ENCODE measurements around the gene KRTAP10-2.

KRTAP10-2 gene

GRCh38 chr21:44539046-44539445 lies 12.3 kb downstream of the KRTAP10-2 start:
- WGBS, 2 experiments = 79 to 81% methylated on average over 14 of the region's 14 CpGs
- Histone ChIP-seq H3K36me3 (ENCODE audit: control insufficient read depth, insufficient read depth, low read length) (no peaks in the 10 kb centered on the region), H3K4me3 (ENCODE audit: insufficient read depth, low read depth, low read length) (no peak overlapping the region), H3K27me3 (ENCODE audit: control insufficient read depth, insufficient read depth, low read length, poor library complexity, severe bottlenecking) (no peaks in the 10 kb centered on the region), H3K4me1 (ENCODE audit: control insufficient read depth, insufficient read depth, low read length) (no peaks in the 10 kb centered on the region), H3K9me3 (ENCODE audit: control insufficient read depth, low read length) (no peaks in the 10 kb centered on the region), H3K27ac (ENCODE audit: insufficient read depth, low read depth, low read length, poor library complexity, severe bottlenecking) (no peak overlapping the region)

- H3K4me1 ChIP-seq (ENCODE audit: control insufficient read depth, insufficient read depth, low read length) = no peaks in the 10 kb centered on the region
- H3K9me3 ChIP-seq (ENCODE audit: control insufficient read depth, low read length) = no peaks in the 10 kb centered on the region
- no peaks in the 10 kb centered on the region for H3K36me3 ChIP-seq (ENCODE audit: control insufficient read depth, insufficient read depth, low read length)
- 92 to 95% methylated on average over 33 of the region's 33 CpGs for WGBS, 2 experiments
- H3K27me3 ChIP-seq (ENCODE audit: control insufficient read depth, insufficient read depth, low read length, poor library complexity, severe bottlenecking) = no peaks in the 10 kb centered on the region
- H3K27ac ChIP-seq (ENCODE audit: insufficient read depth, low read depth, low read length, poor library complexity, severe bottlenecking) = no peak overlapping the region
- no peak overlapping the region for H3K4me3 ChIP-seq (ENCODE audit: insufficient read depth, low read depth, low read length)
Measured at GRCh38 chr21:44537930-44538911, 13.1 kb downstream of the KRTAP10-2 start.

- Histone ChIP-seq H3K9me3 (ENCODE audit: control insufficient read depth, low read length) (no peaks in the 10 kb centered on the region), H3K27ac (ENCODE audit: insufficient read depth, low read depth, low read length, poor library complexity, severe bottlenecking) (no peak overlapping the region), H3K36me3 (ENCODE audit: control insufficient read depth, insufficient read depth, low read length) (no peaks in the 10 kb centered on the region), H3K4me1 (ENCODE audit: control insufficient read depth, insufficient read depth, low read length) (no peaks in the 10 kb centered on the region), H3K4me3 (ENCODE audit: insufficient read depth, low read depth, low read length) (no peak overlapping the region), H3K27me3 (ENCODE audit: control insufficient read depth, insufficient read depth, low read length, poor library complexity, severe bottlenecking) (no peaks in the 10 kb centered on the region)
- 77% methylated on average over 7 of the region's 7 CpGs for WGBS, 2 experiments
Measured at GRCh38 chr21:44535963-44536362, 15.3 kb downstream of the KRTAP10-2 start.

- H3K4me1 ChIP-seq (ENCODE audit: control insufficient read depth, insufficient read depth, low read length) = no peaks in the 10 kb centered on the region
- WGBS, 2 experiments = 93 to 95% methylated on average over 6 of the region's 6 CpGs
- no peaks in the 10 kb centered on the region for H3K9me3 ChIP-seq (ENCODE audit: control insufficient read depth, low read length)
- H3K27me3 ChIP-seq (ENCODE audit: control insufficient read depth, insufficient read depth, low read length, poor library complexity, severe bottlenecking) = no peaks in the 10 kb centered on the region
- H3K4me3 ChIP-seq (ENCODE audit: insufficient read depth, low read depth, low read length) = no peak overlapping the region
- no peaks in the 10 kb centered on the region for H3K36me3 ChIP-seq (ENCODE audit: control insufficient read depth, insufficient read depth, low read length)
- H3K27ac ChIP-seq (ENCODE audit: insufficient read depth, low read depth, low read length, poor library complexity, severe bottlenecking) = no peak overlapping the region
Measured at GRCh38 chr21:44534688-44535087, 16.6 kb downstream of the KRTAP10-2 start.

GRCh38 chr21:44533891-44534627 lies 17.2 kb downstream of the KRTAP10-2 start:
- H3K4me1 ChIP-seq (ENCODE audit: control insufficient read depth, insufficient read depth, low read length) = no peaks in the 10 kb centered on the region
- no peak overlapping the region for H3K27ac ChIP-seq (ENCODE audit: insufficient read depth, low read depth, low read length, poor library complexity, severe bottlenecking)
- no peaks in the 10 kb centered on the region for H3K9me3 ChIP-seq (ENCODE audit: control insufficient read depth, low read length)
- H3K4me3 ChIP-seq (ENCODE audit: insufficient read depth, low read depth, low read length) = no peak overlapping the region
- no peaks in the 10 kb centered on the region for H3K36me3 ChIP-seq (ENCODE audit: control insufficient read depth, insufficient read depth, low read length)
- 95% methylated on average over 18 to 21 of the region's 21 CpGs for WGBS, 2 experiments
- H3K27me3 ChIP-seq (ENCODE audit: control insufficient read depth, insufficient read depth, low read length, poor library complexity, severe bottlenecking) = no peaks in the 10 kb centered on the region

- H3K9me3 ChIP-seq (ENCODE audit: control insufficient read depth, low read length) = no peaks in the 10 kb centered on the region
- H3K4me3 ChIP-seq (ENCODE audit: insufficient read depth, low read depth, low read length) = no peak overlapping the region
- H3K4me1 ChIP-seq (ENCODE audit: control insufficient read depth, insufficient read depth, low read length) = no peaks in the 10 kb centered on the region
- WGBS, 2 experiments = 93 to 94% methylated on average over 37 of the region's 37 CpGs
- H3K27ac ChIP-seq (ENCODE audit: insufficient read depth, low read depth, low read length, poor library complexity, severe bottlenecking) = no peak overlapping the region
- no peaks in the 10 kb centered on the region for H3K36me3 ChIP-seq (ENCODE audit: control insufficient read depth, insufficient read depth, low read length)
- no peaks in the 10 kb centered on the region for H3K27me3 ChIP-seq (ENCODE audit: control insufficient read depth, insufficient read depth, low read length, poor library complexity, severe bottlenecking)
Measured at GRCh38 chr21:44533121-44533890, 18.0 kb downstream of the KRTAP10-2 start.

- H3K27ac ChIP-seq (ENCODE audit: insufficient read depth, low read depth, low read length, poor library complexity, severe bottlenecking) = no peak overlapping the region
- H3K4me3 ChIP-seq (ENCODE audit: insufficient read depth, low read depth, low read length) = no peak overlapping the region
- no peaks in the 10 kb centered on the region for H3K36me3 ChIP-seq (ENCODE audit: control insufficient read depth, insufficient read depth, low read length)
- WGBS, 2 experiments = 89% methylated on average over 16 of the region's 16 CpGs
- H3K4me1 ChIP-seq (ENCODE audit: control insufficient read depth, insufficient read depth, low read length) = no peaks in the 10 kb centered on the region
- H3K27me3 ChIP-seq (ENCODE audit: control insufficient read depth, insufficient read depth, low read length, poor library complexity, severe bottlenecking) = no peaks in the 10 kb centered on the region
- H3K9me3 ChIP-seq (ENCODE audit: control insufficient read depth, low read length) = no peaks in the 10 kb centered on the region
Measured at GRCh38 chr21:44532712-44533111, 18.6 kb downstream of the KRTAP10-2 start.

GRCh38 chr21:44531606-44532564 lies 19.4 kb downstream of the KRTAP10-2 start:
- H3K4me3 ChIP-seq (ENCODE audit: insufficient read depth, low read depth, low read length) = no peak overlapping the region
- no peak overlapping the region for H3K27ac ChIP-seq (ENCODE audit: insufficient read depth, low read depth, low read length, poor library complexity, severe bottlenecking)
- H3K27me3 ChIP-seq (ENCODE audit: control insufficient read depth, insufficient read depth, low read length, poor library complexity, severe bottlenecking) = no peaks in the 10 kb centered on the region
- H3K36me3 ChIP-seq (ENCODE audit: control insufficient read depth, insufficient read depth, low read length) = no peaks in the 10 kb centered on the region
- H3K4me1 ChIP-seq (ENCODE audit: control insufficient read depth, insufficient read depth, low read length) = no peaks in the 10 kb centered on the region
- H3K9me3 ChIP-seq (ENCODE audit: control insufficient read depth, low read length) = no peaks in the 10 kb centered on the region
- whole genome bisulfite sequencing, 2 experiments = 92 to 95% methylated on average over 30 of the region's 30 CpGs

GRCh38 chr21:44530903-44531605 lies 20.3 kb downstream of the KRTAP10-2 start:
- 94 to 95% methylated on average over 23 of the region's 23 CpGs for WGBS, 2 experiments

More at GRCh38 chr21:44530903-44531605, 20.3 kb downstream of the KRTAP10-2 start:
- Histone ChIP-seq H3K4me1 (ENCODE audit: control insufficient read depth, insufficient read depth, low read length) (no peaks in the 10 kb centered on the region), H3K27ac (ENCODE audit: insufficient read depth, low read depth, low read length, poor library complexity, severe bottlenecking) (no peak overlapping the region), H3K27me3 (ENCODE audit: control insufficient read depth, insufficient read depth, low read length, poor library complexity, severe bottlenecking) (no peaks in the 10 kb centered on the region), H3K36me3 (ENCODE audit: control insufficient read depth, insufficient read depth, low read length) (no peaks in the 10 kb centered on the region), H3K4me3 (ENCODE audit: insufficient read depth, low read depth, low read length) (no peak overlapping the region), H3K9me3 (ENCODE audit: control insufficient read depth, low read length) (no peaks in the 10 kb centered on the region)

Measured in ectodermal cell (in vitro differentiated cells).